Measurements from ENCODE around the gene DNAH14.
A peak's percentile ranks its signal among the peaks of the same experiment; 100 is the strongest.

DNAH14 gene

DNA sequence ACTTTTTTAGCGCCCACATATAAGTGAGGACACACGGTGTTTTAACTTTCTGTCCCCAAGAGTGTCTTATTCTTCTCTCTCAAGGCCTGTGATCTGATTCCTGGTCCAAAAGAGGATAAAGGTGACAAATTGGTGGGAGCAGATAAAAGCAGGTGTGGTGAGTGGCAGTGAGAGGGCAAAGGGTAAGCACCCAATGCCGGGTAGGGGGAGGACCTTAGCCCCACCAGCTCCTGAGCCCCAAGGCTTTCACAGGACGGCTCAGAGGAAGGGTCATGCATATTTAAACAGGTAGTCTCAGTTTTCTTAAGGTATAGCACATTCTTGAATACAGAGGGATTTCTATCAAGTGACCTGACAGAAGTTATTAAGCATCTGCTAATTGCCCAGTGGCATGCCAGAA, 478.8 kb downstream of the DNAH14 start:
- no peak for DNase-seq (ENCODE audit: low read depth)

GRCh38 chr1:225409051-225409450, 479.6 kb downstream of the DNAH14 start:
- no peak for DNase-seq (ENCODE audit: low read depth)

GRCh38 chr1:225410036-225410435, 480.6 kb downstream of the DNAH14 start:
- DNase-seq (ENCODE audit: low read depth): no peak

- no peak for DNase-seq (ENCODE audit: low read depth)
These were observed 482.8 kb downstream of the DNAH14 start for GRCh38 chr1:225412321-225412720.

DNA sequence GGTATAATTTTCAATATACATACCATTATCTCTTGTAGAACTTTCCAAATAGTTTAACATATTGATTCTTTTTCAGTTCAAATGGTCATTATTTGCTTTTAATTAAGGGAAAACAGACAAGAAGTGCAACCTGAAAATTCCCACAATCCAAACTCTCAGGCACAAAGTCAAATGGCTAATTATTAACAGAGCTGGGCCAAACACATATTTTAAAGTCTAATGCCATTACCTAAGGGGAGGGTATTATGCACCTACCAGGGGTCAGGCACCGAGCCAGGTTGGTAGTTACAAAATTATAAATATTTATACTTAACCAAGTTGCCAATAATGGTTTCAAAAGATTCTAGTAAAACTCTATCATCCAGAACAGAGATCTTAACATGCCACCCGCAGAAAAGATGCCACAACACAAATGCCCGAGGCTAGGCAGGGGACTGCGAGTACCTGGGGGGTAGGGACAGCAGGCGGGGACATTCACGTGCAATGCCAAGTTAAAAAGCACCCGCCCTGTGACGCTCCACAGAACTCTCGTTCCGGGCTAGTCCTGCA, 483.4 kb downstream of the DNAH14 start:
- DNase-seq (ENCODE audit: low read depth): no peak

DNA sequence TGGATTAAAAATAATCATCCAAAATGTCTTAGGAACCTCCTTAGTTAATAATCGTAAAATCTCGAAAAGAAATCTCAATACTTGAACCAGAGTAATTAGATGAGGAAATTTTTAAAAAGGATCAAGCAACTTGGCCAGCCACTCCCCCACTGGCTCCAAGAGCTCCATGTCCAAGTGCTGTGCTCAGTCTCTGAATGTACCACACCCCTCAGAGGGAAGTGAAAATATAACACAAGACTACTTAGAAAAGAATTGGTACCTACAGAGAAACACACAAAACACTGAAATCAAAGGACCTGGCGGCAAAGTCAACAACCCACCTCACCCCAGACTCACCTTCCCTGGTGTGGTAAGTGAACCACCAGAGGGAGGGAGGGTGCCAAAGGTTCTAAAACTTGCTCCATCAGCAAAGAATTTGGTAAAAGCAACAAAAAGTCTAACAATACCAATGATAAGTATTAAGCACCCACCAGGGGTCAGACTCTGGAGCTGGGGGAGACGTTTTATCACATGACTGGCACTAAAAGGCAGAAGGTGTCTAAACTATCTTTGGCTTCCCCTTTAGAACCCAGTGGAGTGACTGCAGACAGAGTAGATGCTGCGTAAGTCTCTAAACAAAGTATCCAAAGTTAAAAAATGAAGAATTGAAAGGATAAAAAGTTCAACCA, 484.4 kb downstream of the DNAH14 start:
- DNase-seq (ENCODE audit: low read depth): no peak

GRCh38 chr1:225415307-225415706, 485.8 kb downstream of the DNAH14 start:
- no peak for DNase-seq (ENCODE audit: low read depth)

DNA sequence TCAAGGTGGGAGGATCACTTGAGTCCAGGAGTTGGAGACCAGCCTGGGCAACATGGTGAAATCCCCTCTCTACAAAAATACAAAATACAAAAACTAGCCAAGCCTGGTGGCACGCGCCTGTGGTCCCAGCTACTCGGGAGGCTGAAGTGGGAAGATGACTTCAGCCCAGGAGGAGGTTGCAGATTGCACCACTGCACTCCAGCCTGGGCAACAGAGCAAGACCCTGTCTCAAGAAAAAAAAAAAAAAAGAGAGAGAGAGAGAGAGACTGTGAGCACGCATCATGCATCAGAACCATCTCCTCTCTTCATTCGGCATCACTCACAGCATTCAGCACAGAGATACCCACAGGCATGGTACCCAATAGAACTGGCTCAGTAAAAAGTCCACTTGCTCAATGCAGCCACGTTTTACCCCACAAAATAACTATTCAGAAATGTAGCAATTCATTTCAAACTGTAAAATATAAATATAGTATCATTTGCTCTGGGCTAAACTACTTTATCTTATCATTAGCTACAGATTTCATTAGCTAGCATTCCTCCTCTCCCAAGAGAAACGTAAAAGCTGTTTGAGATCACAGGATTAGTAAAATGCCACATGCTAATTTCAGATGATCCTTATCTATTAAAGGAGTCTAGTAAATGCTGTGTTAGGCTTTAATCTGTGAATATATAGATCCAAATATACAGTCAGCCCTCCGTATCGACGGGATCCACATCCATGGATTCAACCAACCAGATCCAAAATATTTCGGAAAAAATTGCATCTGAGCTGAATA, 486.7 kb downstream of the DNAH14 start:
- DNase-seq (ENCODE audit: low read depth): no peak

DNA sequence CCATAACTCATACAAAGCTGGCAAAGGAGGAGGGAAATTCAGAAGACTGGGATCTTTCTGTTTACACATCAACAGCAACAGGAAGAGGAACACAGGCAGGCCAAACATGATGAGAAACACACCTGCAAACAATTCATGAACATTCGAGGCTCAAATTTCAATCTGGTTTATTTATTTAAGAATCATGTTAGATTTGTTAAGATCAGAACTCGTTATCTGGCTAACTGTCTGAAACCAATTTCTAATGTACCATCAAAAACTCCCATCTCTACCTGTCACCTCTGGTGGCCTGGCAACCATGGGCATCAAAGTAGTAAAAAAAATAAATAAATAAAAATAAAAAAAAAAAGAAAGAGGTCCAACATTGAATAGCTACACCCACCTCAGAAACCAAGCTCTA, 488.6 kb downstream of the DNAH14 start:
- no peak for DNase-seq (ENCODE audit: low read depth)

GRCh38 chr1:225418598-225418997, 489.1 kb downstream of the DNAH14 start:
- DNase-seq (ENCODE audit: low read depth): no peak

- no peak for DNase-seq (ENCODE audit: low read depth)
These were observed 492.6 kb downstream of the DNAH14 start for GRCh38 chr1:225422031-225422605.

DNA sequence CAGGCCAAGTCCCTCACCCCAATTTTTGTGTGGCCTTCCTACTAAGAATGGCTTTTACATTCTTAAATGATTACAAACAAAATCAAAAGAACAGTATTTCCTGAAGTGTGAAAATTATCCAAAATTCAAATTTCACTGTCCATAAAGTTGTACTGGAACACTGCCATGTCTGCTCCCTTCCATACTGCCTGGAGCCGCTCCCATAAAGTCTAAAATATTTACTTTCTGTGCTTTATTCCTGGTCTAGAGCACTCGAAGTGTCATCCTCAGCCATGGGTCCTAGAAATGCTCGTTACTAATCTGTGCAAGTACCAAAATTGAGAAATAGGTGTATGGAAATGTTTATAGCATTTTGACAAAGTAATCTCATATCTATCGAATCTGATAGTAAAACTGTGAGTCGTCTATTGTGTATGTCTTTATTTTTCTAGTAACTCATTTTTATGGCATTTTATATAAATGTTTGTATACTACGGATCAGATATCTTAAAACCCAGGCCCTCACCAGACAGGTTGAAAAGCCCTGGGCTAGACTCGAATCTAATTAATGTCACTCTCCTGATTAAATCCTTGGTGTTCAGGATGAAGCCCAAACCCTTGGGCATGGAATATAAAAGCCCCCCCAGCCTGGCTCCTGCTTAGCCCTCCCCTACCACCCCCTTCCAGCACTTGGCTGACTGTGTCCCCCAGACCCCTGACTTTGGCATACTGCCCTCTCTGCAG, 493.5 kb downstream of the DNAH14 start:
- DNase-seq (ENCODE audit: low read depth): no peak

DNA sequence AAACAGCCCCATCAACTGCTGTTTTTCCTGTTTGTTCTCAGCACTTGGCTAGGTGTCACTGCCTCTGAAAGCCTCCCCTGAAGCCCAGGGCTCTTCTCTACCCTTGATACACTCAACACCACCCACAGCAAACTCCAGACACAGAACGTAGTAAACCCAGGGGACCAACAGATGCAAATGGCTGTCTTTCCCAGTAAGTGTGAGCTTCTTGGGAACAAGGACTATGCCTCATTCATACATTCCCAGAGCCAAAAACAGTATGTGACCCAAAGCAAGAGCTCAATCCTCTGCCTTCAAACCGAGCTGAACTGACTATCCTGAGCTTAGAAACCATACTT, 494.0 kb downstream of the DNAH14 start:
- no peak for DNase-seq (ENCODE audit: low read depth)

- DNase-seq (ENCODE audit: low read depth): no peak
These were observed 495.2 kb downstream of the DNAH14 start for GRCh38 chr1:225424562-225425200.

- DNase-seq (ENCODE audit: low read depth): no peak
These were observed 495.8 kb downstream of the DNAH14 start for GRCh38 chr1:225425201-225425786.

DNA sequence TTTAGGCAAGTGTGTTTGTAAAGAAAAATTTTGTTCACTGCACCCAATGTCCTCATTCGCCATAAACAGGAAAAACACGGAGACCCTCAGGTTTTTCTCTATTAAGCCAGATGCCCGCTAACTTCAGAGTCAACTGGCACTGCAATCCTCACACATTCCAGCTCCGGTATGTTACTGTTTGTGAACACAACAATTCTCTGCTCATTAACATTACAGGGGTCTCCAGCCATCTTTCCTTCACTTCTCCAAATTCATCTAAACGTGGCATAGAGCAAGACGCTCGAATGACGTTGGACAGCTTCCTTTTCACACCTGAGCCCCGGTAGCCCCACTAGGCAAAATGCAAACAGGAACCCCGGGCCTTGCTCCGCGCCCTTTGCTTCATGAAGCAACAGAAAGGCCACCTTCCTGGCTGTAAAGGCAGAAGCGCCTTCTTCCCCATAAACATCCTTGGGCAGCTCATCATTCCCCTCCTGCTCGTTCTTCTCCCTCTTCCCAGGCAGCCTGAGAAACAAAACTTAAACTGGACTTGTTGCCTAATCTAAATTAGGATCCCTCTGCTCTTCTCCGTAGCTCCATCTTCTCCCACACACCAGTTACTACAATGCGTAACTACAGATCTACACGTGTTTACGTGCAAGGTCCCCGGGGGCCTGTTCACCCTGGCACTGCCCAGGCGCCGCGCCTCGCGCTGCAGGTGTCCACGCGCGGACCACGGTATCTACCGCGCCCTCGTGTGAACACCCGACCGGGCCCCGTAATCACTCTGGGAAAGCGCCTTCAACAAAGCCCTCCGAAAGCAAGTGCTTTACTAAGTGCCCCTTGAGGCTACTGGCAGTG, 497.1 kb downstream of the DNAH14 start:
- no peak for DNase-seq (ENCODE audit: low read depth)

DNA sequence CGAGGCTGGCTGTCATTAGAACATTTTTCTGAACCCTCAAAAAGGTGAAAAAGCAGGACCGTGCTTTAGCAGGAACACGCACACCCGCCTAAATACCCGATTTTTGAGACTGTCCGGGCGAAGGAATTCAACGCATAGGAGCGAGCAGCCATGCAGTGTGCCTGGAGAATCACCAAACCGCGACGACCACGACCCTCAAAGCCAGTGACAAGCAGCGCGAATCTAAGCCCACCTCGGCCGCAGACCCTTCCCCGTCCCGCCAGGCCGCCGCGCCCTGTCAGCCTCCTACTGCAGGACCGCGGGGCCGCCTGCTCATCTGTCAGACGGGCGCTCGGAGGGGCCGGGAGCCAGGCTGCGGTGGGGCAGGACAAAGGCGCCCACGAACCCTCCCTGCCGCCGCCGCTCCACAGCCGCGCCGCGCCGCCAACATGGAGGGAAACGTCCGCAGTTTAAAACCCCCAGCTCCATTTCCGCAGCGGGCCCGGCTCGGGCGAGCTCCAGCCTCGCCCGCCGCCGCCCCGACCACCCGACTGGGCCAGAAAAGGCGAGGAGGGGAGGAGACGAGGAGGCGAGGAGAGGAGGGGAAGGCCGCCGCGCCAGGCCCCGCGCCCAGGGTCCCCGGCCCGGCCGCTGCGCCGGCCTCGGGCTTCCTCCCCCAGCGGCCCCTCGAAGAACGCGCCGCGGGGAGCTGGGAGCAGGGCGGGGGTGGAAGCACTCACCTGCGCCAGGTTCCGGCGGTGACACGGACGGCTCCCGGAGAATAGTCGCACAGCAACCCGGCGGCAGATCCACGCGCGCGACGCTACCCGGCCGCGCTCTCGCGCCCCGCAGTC, 498.0 kb downstream of the DNAH14 start, which contains the start of gene LBR:
LBR (minus strand) TSS at position 804 of the 833 bp plus-strand sequence. CDS start 3,963 bp downstream, outside the sequence.
- no peak for DNase-seq (ENCODE audit: low read depth)

DNA sequence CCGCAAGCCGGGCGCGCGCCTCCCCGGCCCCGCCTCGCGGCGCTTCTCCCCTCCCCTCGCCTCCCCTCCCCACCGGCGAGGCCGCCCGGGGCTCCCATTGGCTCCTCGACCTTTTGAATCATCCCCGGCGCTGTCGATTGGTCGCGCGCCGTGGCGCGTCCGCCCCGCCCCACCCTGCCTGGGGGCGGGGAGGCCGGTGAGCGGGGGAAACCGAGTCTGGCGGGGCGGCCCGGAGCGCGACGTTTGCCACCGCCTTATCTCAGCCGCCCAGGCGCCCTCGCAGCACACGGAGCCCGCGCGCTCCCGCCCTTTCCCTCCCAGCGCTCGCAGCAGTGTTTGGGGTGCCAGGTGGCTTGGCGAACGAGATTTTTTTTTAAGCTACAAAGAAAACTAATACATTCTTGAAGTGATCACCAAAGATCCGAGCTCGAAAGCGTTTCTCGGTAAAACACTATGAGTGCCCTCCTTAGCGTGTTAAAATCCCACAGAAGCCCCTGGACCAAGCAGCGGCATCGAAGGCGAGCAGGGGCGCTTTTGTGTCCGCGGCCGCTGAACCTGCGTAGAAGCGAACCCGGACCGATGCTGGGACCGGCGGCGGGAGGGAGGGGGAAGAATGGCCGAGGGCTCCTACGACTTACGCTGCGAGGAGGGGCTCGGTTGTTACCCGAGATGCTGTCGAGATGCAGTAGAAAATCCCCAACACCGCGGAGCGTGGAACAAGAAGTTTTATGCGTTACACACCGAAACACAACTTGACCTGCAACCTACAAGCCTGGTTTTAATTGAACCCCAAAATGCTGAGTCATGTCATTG, 498.8 kb downstream of the DNAH14 start:
- peak; percentile 90 for DNase-seq (ENCODE audit: low read depth)
